A673 (cell line): ENCODE measurements around the gene VIT.

Source experiments
- CTCF ChIP-seq: fragments of 300-800, 200-600 bp; sonication (generic); conservative IDR thresholded peaks from 2 replicates; pipeline ENCODE4 v1.5.1; 2017; ENCODE audit warnings: low read depth, mild to moderate bottlenecking, antibody characterized with exemption, low read length, moderate library complexity, mixed read lengths
- EZH2 ChIP-seq: fragments of 200-600 bp; sonication (generic); IDR thresholded peaks from 2 replicates; pipeline ENCODE4 v1.6.1; 2017; ENCODE audit warnings: borderline replicate concordance, low read depth, mild to moderate bottlenecking, mixed read lengths, antibody characterized with exemption, low read length; ENCODE audit not compliant: poor library complexity, severe bottlenecking

GRCh38 chr2:36670881-36671595 is 25.5 kb upstream of the VIT start:
- no peak for TF ChIP-seq CTCF
- TF ChIP-seq EZH2 = no peak
